GM12864 (cell line): Measurements from ENCODE around the gene CLDN6.

Experiments
- DNase-seq: peaks from one replicate; pipeline ENCODE4 v3.0.0-alpha.2; 2011; ENCODE audit warnings: low read depth
- H3K4me3 ChIP-seq: 2 replicates; pipeline ENCODE4 v1.5.1; 2011; ENCODE audit warnings: mild to moderate bottlenecking, low read depth, low read length, control low read depth
- TF ChIP-seq, protein P1 (sequence below): IDR thresholded peaks from 2 replicates; pipeline ENCODE4 v1.5.1; 2011; ENCODE audit warnings: low read depth, mild to moderate bottlenecking, moderate library complexity, low read length, control low read depth, inconsistent platforms; ENCODE audit errors: missing control alignments

CLDN6 gene

DNA sequence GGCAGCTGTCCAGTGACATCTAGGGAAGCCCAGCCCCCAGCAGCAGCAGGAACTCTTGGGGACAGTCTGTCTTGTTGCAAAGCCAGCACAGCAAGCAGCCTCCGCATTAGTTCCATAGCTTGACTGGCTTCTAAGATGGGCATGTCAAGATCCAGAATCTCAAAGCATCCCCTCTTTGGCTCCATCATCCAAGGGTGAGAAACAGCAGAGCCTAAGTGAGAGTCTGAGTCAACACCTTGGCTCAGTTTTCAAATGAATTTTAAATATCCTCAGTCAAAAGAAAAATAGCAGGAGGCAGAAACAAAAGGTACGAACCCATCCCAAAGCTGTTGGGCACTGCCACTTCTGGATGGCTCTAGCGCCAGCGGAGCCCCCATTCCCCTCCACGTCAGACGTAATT lies 3.0 kb downstream of the CLDN6 start:
- no peak overlapping the region for H3K4me3 ChIP-seq
- TF ChIP-seq, protein P1, sequence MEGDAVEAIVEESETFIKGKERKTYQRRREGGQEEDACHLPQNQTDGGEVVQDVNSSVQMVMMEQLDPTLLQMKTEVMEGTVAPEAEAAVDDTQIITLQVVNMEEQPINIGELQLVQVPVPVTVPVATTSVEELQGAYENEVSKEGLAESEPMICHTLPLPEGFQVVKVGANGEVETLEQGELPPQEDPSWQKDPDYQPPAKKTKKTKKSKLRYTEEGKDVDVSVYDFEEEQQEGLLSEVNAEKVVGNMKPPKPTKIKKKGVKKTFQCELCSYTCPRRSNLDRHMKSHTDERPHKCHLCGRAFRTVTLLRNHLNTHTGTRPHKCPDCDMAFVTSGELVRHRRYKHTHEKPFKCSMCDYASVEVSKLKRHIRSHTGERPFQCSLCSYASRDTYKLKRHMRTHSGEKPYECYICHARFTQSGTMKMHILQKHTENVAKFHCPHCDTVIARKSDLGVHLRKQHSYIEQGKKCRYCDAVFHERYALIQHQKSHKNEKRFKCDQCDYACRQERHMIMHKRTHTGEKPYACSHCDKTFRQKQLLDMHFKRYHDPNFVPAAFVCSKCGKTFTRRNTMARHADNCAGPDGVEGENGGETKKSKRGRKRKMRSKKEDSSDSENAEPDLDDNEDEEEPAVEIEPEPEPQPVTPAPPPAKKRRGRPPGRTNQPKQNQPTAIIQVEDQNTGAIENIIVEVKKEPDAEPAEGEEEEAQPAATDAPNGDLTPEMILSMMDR = no peak
- DNase-seq = no peak

DNA sequence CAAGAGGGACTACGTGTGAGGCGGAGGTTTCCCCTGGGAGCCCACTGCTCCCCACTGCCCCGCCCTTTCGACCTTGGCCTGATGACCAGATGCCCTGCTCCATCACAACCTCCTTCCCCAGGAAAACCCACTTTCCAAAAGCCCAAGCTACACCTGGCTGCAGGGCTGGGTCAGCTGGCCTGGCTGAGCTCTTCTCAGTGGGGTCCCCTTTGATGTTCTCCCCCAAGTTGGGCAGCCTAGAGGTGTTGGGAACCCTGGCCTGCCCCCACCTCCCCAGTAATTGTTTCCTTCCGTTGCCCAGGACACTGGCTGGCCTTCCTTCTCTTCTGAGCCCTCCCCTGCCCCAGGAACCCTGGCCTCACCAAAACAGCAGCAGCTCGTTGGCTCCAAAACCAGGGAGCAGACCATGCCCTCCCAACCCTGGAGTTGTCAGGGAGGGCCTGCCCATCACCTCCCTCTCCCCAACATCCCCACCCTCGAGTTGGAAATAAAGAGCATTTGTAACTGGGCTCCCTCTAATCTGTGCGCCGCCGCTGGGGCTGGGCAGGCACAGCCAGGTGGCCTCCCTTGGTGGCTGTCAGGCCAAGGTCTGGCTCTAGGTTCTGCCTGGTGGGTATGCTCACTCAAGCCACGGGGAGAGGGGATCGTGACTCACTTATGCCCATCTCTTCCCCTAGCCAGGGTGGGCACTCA lies 3.8 kb downstream of the CLDN6 start:
- TF ChIP-seq, protein P1 = no peak
- H3K4me3 ChIP-seq = no peak overlapping the region
- no peak for DNase-seq

DNA sequence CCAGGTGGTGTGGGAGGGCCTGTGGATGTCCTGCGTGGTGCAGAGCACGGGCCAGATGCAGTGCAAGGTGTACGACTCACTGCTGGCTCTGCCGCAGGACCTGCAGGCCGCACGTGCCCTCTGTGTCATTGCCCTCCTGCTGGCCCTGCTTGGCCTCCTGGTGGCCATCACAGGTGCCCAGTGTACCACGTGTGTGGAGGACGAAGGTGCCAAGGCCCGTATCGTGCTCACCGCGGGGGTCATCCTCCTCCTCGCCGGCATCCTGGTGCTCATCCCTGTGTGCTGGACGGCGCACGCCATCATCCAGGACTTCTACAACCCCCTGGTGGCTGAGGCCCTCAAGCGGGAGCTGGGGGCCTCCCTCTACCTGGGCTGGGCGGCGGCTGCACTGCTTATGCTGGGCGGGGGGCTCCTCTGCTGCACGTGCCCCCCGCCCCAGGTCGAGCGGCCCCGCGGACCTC lies 4.5 kb downstream of the CLDN6 start:
- TF ChIP-seq, protein P1 = no peak
- no peak overlapping the region for H3K4me3 ChIP-seq
- no peak for DNase-seq

DNA sequence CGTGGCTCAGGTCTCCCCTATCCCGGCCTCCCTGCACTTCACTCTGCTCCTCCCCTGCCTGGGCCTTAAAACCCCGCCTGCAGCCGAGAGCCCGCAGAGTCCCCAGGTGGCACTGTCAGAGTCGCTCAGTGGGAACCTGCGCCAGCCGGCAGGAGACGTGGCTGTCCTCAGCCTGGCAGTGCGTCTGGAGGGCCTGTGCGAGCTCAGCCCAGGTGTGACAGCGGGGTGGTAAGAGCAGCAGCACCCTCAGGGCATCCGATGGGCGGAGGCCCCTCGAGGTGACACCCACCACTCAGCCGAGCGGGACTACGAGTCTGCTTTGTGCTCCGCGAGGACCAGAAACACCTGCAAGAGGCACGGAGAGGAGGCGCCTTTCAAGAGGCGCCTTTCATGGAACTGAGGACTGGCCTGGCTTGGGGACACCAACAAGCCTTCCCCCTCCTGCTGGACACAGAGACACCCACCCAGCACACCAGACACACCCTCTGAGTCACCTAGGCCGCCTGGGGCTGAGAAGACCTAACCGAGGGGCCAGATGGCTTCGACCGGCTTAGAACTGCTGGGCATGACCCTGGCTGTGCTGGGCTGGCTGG lies 5.1 kb downstream of the CLDN6 start, which contains the start of gene CLDN9:
TSS of gene CLDN9 (plus strand) at position 96 of the 593 bp plus-strand sequence. CDS start at position 536, 440 bp downstream.
- H3K4me3 ChIP-seq = no peak within 1 kb of the TSS
- DNase-seq = no peak
- TF ChIP-seq, protein P1 = no peak

DNA sequence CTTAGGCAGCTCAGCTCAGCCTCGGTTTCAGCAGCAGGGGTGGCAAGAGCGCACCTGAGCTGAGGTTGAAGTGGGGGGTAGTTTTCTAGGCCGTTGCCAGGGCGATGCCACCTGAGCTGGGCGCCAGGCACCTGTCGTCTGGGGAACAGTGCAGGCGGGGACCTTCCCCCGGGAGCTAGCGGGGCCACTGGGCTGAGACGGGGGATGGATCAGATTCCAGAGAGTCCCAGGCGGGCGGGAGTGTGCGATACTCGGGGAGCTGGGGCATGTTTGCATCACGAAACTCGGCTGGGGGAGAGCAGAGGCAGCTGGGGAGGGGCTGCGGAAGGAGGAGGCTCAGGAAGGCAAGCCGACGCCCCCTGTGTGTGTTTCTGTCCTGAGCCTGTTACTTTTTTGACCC lies 5.7 kb downstream of the CLDN6 start:
- TF ChIP-seq, protein P1 = no peak
- no peak overlapping the region for H3K4me3 ChIP-seq
- DNase-seq = no peak

DNA sequence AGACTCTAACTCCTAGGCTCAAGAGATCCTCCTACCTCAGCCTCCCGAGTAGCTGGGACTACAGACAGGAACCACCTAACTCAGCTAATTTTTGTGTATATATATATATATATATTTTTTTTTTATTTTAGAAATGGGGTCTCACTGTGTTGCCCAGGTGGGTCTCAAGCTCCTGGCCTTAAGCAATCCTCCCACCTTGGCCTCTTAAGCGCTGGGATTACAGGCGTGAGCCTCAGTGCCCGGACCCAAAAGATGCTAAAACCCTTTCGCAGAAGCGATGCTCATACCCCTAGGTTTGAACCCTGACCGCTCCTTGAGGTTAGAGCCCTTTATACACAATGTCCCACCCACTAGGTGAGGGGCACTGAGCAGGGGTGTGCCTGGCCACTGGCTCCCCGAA lies 7.5 kb downstream of the CLDN6 start:
- TF ChIP-seq, protein P1 = no peak
- DNase-seq = no peak
- no peak overlapping the region for H3K4me3 ChIP-seq
